Endometrial microvascular endothelial cells (primary cell): Measurements from ENCODE around the gene EBLN2. TPM values are rescaled to one million over a fixed set of nuclear protein-coding genes. Genes with fewer than 3 reads are reported as not detected.

Source experiments
- in situ Hi-C: cut with HindIII; loops from 2 replicates; pipeline ENCODE4 v1.10.0; 2017; ENCODE audit warnings: low sequenced_read_pairs, low pct_unique_long_range_greater_than_20kb; ENCODE audit errors: inconsistent ontology term
- total RNA-seq: library from RNA; depleted of rRNA; stranded (reverse); fragments of >200 nt; gene quantifications from one replicate; pipeline ENCODE4 v1.2.3, GENCODE V29; 2015; ENCODE audit errors: inconsistent ontology term

The EBLN2 gene
- 2.4 TPM for total RNA-seq

DNA sequence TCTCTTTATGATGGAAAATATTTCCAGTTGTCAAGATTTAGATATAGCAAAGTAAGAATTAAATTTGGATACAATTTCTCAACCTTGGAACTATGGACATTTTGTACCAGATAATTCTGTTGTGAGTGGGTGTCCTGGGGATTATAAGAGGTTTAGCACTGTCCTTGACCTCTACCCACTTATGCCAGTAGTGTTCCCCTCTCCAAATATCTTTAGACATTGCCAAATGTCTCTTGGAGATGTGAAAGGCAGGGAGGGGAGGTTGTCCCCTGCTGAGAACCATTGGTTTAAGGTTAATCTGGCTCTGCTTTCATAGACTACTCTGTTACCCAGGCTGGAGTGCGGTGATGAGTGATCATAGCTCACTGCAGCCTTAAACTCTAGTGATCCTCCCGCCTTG lies at the start of gene EBLN2:
Gene EBLN2 (plus strand): TSS at position 244 of the 400 bp plus-strand sequence. CDS start 423 bp downstream, outside the sequence.
- in situ Hi-C loops: no loop called here

DNA sequence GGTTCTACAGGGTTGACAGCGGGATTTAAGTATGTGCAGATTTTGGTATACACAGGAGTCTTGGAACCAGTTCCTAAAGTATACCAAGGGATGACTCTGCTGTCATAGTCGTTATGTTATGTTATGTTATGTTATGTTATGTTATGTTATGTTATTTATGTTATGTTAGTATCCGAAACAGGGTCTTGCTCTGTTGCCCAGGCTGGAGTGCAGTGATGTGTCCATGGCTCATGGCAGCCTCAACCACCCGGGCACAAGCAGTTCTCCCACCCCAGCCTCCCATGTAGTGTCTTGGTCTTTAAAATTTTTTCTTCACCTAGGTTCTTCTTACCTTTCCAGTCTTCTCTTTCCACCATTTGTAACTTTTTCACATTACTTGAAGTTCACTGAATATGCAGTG lies 43.2 kb upstream of the EBLN2 start:
- in situ Hi-C loops: no loop called here

GRCh38 chr3:73018790-73019441 lies 42.5 kb upstream of the EBLN2 start:
- in situ Hi-C loops: no loop called here

DNA sequence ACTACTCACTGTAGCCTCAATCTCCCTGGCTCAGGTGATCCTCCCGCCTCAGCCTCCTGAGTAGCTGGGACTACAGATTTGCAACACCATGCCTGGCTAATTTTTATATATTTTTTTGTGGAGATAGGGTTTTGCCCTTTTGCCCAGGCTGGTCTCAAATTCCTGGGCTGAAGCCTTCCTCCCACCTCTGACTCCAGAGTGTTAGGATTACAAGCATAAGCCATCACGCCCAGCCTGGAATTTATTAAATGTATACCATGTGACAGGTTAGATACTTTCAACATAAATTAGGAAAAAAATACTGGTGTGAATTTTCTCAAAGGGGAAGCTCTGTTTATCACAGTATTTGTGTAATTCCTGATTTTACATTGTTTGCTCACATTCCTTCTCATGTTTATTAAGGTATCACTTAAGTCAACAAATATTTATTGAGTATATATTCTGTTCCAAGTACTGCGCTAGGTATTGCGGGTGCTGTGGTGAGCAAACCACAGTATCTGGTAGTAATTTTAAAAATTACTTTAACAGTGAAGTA lies 40.1 kb upstream of the EBLN2 start:
- in situ Hi-C loops: no loop called here

GRCh38 chr3:73024836-73025235 lies 36.6 kb upstream of the EBLN2 start:
- in situ Hi-C loops: no loop called here

DNA sequence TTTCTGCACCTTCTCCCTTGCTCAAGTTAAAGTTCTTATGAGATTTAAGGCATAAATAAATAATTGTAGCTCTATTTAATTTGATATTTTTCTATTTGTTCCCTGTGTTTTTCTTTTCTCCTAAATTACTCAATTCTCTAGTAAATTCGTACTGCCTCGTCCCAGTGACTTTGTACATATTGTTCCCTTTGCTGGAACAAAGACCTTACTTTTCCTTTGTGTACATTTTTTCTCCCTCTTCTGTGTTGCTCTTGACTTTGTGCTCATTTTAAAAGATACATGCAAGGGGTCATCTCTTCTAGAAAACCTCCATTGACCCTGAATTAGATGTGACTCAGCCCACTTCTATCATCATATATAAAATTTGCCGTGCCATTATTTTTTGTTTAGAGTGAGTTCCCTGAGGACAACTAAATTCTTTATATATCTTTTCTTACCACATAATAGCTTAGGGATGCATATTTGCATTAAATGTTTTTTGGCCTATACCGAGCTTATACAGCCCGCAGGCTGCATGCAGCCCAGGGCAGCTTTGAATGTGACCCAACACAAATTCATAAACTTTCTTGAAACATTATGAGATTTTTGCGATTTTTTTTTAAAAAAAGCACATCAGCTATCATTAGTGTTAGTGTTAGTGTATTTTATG lies 35.2 kb upstream of the EBLN2 start:
- in situ Hi-C loops: no loop called here

GRCh38 chr3:73026760-73027113 lies 34.7 kb upstream of the EBLN2 start:
- in situ Hi-C loops: no loop called here

GRCh38 chr3:73028803-73029202 lies 32.7 kb upstream of the EBLN2 start:
- in situ Hi-C loops: no loop called here

DNA sequence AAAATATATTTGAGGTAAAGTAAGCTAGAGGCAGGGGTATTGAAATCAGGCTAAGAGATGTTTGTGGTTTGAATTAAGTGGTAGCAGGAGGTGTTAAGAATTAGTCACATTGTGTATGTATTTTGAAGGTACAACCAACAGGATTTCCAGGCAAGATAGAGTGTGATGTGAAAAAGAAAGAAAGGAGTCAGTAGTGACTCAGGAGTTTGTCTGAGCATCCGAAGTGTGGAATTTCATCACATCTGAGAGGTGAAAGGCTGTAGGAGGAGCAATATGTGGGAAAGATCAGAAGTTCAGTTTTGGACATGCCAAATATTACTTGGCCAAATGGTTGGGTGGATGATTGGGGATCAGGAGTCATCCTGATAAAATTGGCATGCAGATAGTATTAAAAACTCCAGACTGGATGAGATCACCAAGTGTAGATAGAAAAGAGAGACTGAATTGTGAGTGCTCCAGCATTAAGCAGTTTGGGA lies 32.1 kb upstream of the EBLN2 start:
- in situ Hi-C loops: no loop called here

DNA sequence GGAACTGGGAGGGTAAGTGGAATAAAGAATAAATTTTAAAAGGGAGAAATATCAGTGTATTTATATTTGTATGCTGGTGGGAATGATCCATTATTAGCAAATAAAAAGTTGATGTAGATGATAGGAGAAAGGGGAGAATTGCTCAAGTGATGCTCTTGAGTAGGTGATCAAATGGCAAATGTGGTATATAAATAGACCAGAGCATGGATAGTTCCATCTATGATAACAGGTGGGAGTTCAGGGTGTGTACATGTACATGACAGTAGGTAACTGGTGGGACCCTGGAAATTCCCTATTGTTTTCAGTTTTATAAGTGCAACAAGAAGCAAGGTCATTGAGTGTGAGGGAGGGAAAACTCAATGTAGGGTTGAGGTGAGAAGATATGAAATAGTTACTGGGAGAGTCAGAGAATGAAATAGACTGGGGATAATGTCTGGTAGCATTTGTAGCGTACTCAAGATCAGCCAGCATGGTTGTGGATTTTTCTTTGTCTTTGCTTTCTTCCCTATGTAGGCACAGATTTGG lies 31.3 kb upstream of the EBLN2 start:
- in situ Hi-C loops: no loop called here

- in situ Hi-C loops: no loop called here
Observed at GRCh38 chr3:73031573-73032103, 29.8 kb upstream of the EBLN2 start.

GRCh38 chr3:73036694-73037591 lies 24.5 kb upstream of the EBLN2 start:
- in situ Hi-C loops: no loop called here

- in situ Hi-C loops: no loop called here
Observed at GRCh38 chr3:73041537-73041936, 19.9 kb upstream of the EBLN2 start.

GRCh38 chr3:73043414-73043813 lies 18.0 kb upstream of the EBLN2 start:
- in situ Hi-C loops: no loop called here

- in situ Hi-C loops: no loop called here
Observed at GRCh38 chr3:73045391-73045790, 16.1 kb upstream of the EBLN2 start.

DNA sequence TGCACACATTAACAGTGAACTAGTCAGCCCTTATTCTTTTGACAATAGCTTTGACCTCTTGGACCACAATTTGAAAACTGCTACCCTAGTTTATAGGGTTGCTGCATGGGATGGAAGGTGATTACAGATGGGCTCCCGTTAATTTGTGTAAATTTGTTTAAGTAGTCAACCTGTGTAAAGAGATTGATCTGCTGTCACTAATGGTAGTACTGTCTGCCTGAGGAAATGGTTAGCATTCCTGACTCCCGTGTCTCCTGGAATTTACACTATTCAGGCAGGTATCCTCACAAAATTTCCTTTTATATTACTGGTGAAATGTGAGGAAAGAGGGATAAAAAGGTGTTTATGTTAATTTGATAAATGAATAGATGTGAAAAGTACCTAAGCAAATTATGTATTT lies 15.3 kb upstream of the EBLN2 start:
- in situ Hi-C loops: no loop called here

- in situ Hi-C loops: no loop called here
Observed at GRCh38 chr3:73049319-73049718, 12.1 kb upstream of the EBLN2 start.

- in situ Hi-C loops: no loop called here
Observed at GRCh38 chr3:73052857-73053256, 8.6 kb upstream of the EBLN2 start.

- in situ Hi-C loops: no loop called here
Observed at GRCh38 chr3:73055583-73055982, 5.9 kb upstream of the EBLN2 start.
